Spleen (tissue), 11 donors: Measurements from ENCODE around the gene AREG. TPM values are rescaled to one million over a fixed set of nuclear protein-coding genes. Genes with fewer than 3 reads are reported as not detected.

Experiments
- DNase-seq: peaks from one replicate; pipeline ENCODE4 v3.0.0-alpha.2; 2020
- H3K27ac ChIP-seq, 8 donors: fragments of 200-600 bp; sonication (generic) in 7 of 8; 1 replicate in 4 of 8; 2 replicates in 4 of 8; pipeline versions ENCODE4 v1.5.0 to v1.8.0; 2016 to 2021; ENCODE audit warnings: inconsistent platforms in 4 of 8, mild to moderate bottlenecking in 4 of 8, moderate library complexity in 1 of 8
- H3K27me3 ChIP-seq, 7 donors: fragments of 200-600 bp; sonication (generic) in 6 of 7; replicated peaks in 1 of 7; 1 replicate in 4 of 7; 2 replicates in 3 of 7; pipeline versions ENCODE4 v1.5.0 to v1.8.0; 2016 to 2021; ENCODE audit warnings: inconsistent platforms in 3 of 7, mild to moderate bottlenecking in 1 of 7
- H3K36me3 ChIP-seq, 6 donors: fragments of 200-600 bp; sonication (generic) in 5 of 6; 1 replicate in 4 of 6; 2 replicates in 2 of 6; pipeline versions ENCODE4 v1.5.0 to v1.8.0; 2016 to 2021; ENCODE audit warnings: inconsistent platforms in 2 of 6
- H3K4me1 ChIP-seq, 6 donors: fragments of 200-600 bp; sonication (generic) in 5 of 6; 1 replicate in 3 of 6; 2 replicates in 3 of 6; pipeline versions ENCODE4 v1.5.0 to v1.8.0; 2016 to 2021; ENCODE audit warnings: inconsistent platforms in 3 of 6
- H3K4me3 ChIP-seq, 8 donors: fragments of 200-600 bp; sonication (generic) in 7 of 8; 1 replicate in 4 of 8; 2 replicates in 4 of 8; pipeline versions ENCODE4 v1.5.0 to v1.8.0; 2016 to 2021; ENCODE audit warnings: inconsistent platforms in 4 of 8, mild to moderate bottlenecking in 4 of 8, moderate library complexity in 2 of 8
- H3K9me3 ChIP-seq, 8 donors: fragments of 200-600 bp; sonication (generic) in 7 of 8; 1 replicate in 4 of 8; 2 replicates in 4 of 8; pipeline versions ENCODE4 v1.5.0 to v1.8.0; 2016 to 2021; ENCODE audit warnings: inconsistent platforms in 4 of 8
- CTCF ChIP-seq, 11 experiments: fragments of 200-600 bp in 7 of 11; fragments of 450-650 bp in 4 of 11; sonication (generic) in 4 of 11; IDR thresholded peaks in 8 of 11; conservative IDR thresholded peaks in 3 of 11; 1 replicate in 7 of 11; 2 replicates in 4 of 11; pipeline versions ENCODE4 v1.4.0 to v1.8.0; 2016 to 2021; ENCODE audit warnings: antibody characterized with exemption in 11 of 11, inconsistent platforms in 4 of 11, mild to moderate bottlenecking in 1 of 11
- POLR2A ChIP-seq, 3 donors: fragments of 450-650 bp; IDR thresholded peaks; one replicate each; pipeline ENCODE4 v1.5.1; 2017; ENCODE audit warnings: antibody characterized with exemption in 3 of 3, mild to moderate bottlenecking in 1 of 3
- POLR2AphosphoS5 ChIP-seq, 3 donors: sonication (generic); formaldehyde crosslinking; IDR thresholded peaks; one replicate each; pipeline ENCODE4 v1.5.1; 2017; ENCODE audit warnings: antibody characterized with exemption in 3 of 3
- WGBS, 5 donors: extraction: QIAGEN DNeasy Blood & Tissue Kit in 3 of 5; methylation state at CpG; one replicate each; pipeline versions ENCODE4 v1.1.5 to v1.1.7; 2013 to 2018; 5-methylcytosine and 5-hydroxymethylcytosine counted together
- intact Hi-C: fragments of 100-400 bp; cut with DNase I; formaldehyde crosslinking; loops from one replicate; pipeline ENCODE4 v1.15.0; 2023; ENCODE audit warnings: low total_unique reads
- polyA plus RNA-seq, 3 donors: library from polyadenylated mRNA; stranded (reverse); fragments of 200-250 nt; gene quantifications; one replicate each; pipeline ENCODE4 v1.2.1, GENCODE V29; 2013
- total RNA-seq, 7 donors: library from RNA; depleted of rRNA in 3 of 7; stranded (reverse); fragments of >200 nt in 3 of 7; fragmentation: NEBNext Ultra II Directional in 4 of 7; extraction: Animal tissue kit (Norgen Biotek cat#: 25700) in 4 of 7; gene quantifications; one replicate each; pipeline versions ENCODE4 v1.1.0 to v1.2.1, GENCODE V29; 2016 to 2021
- donor health status: healthy with polysubstance abuse.
- donor health status: DM: no; HTN: no; CAD: no; lungs with moderate emphysema.
- donor health status: DM: no; HTN: no; CAD: no.
- donor health status: Bipolar disorder and iron deficiency.
- donor health status: healthy.
- donor health status: DM: no; HTN: no; CAD: no.
- donor health status: DM: yes; HTN: yes; CAD: no.

AREG gene
- total and polyA plus RNA-seq, 10 donors: 0.51 to 37.4 (median 3.6) TPM

- no peaks in the 10 kb centered on the region for H3K36me3 ChIP-seq
- 47 to 91% (median 79%) methylated on average over 4 of the region's 4 CpGs for WGBS, 5 donors
- no peak overlapping the region for H3K4me3 ChIP-seq
- H3K9me3 ChIP-seq: no peaks in the 10 kb centered on the region
- intact Hi-C loops: no loop called here
- DNase-seq: no peak
- TF ChIP-seq POLR2AphosphoS5 (IDR thresholded peaks at IDR 0.05) (no peak), POLR2A (IDR thresholded peaks at IDR 0.05) (no peak), CTCF (IDR thresholded peaks at IDR 0.05 in 8 of 11, conservative IDR thresholded peaks at IDR 0.05 in 3 of 11) (no peak)
- H3K27ac ChIP-seq: no peak overlapping the region
- peaks cover 0 to 4% (median 0%) of the 10 kb centered on the region in 7 donors for H3K27me3 ChIP-seq
- peaks cover 0 to 9% (median 2%) of the 10 kb centered on the region in 6 donors for H3K4me1 ChIP-seq
Observed at GRCh38 chr4:74450298-74450683, 5.4 kb downstream of the AREG start.

GRCh38 chr4:74451214-74451661, 6.3 kb downstream of the AREG start:
- Histone ChIP-seq H3K27me3 (no peaks in the 10 kb centered on the region), H3K4me3 (no peak overlapping the region), H3K27ac (no peak overlapping the region), H3K36me3 (no peaks in the 10 kb centered on the region), H3K4me1 (no peaks in the 10 kb centered on the region), H3K9me3 (no peaks in the 10 kb centered on the region)
- WGBS, 5 donors: 8 to 31% (median 20%) methylated on average over 1 of the region's 1 CpG
- TF ChIP-seq POLR2A (IDR thresholded peaks at IDR 0.05): no peak
- TF ChIP-seq POLR2AphosphoS5 (IDR thresholded peaks at IDR 0.05): no peak
- no peak for TF ChIP-seq CTCF (IDR thresholded peaks at IDR 0.05 in 8 of 11, conservative IDR thresholded peaks at IDR 0.05 in 3 of 11)
- no peak for DNase-seq
- intact Hi-C loops: no loop called here

- Histone ChIP-seq H3K27me3 (no peaks in the 10 kb centered on the region), H3K9me3 (no peaks in the 10 kb centered on the region), H3K4me1 (no peaks in the 10 kb centered on the region), H3K4me3 (no peak overlapping the region), H3K36me3 (no peaks in the 10 kb centered on the region), H3K27ac (no peak overlapping the region)
- 81 to 91% (median 88%) methylated on average over 5 of the region's 5 CpGs for WGBS, 5 donors
- no peak for DNase-seq
- no peak for TF ChIP-seq POLR2A (IDR thresholded peaks at IDR 0.05)
- no peak for TF ChIP-seq CTCF (IDR thresholded peaks at IDR 0.05 in 8 of 11, conservative IDR thresholded peaks at IDR 0.05 in 3 of 11)
- TF ChIP-seq POLR2AphosphoS5 (IDR thresholded peaks at IDR 0.05): no peak
- intact Hi-C loops: no loop called here
Observed at GRCh38 chr4:74453037-74453635, 8.2 kb downstream of the AREG start.

GRCh38 chr4:74453829-74454742, 9.2 kb downstream of the AREG start:
- H3K4me1 ChIP-seq: no peaks in the 10 kb centered on the region
- H3K27ac ChIP-seq: no peak overlapping the region
- H3K36me3 ChIP-seq: no peaks in the 10 kb centered on the region
- no peaks in the 10 kb centered on the region for H3K9me3 ChIP-seq
- intact Hi-C loops: no loop called here
- no peak overlapping the region for H3K4me3 ChIP-seq
- TF ChIP-seq POLR2A (IDR thresholded peaks at IDR 0.05) (no peak), CTCF (IDR thresholded peaks at IDR 0.05 in 8 of 11, conservative IDR thresholded peaks at IDR 0.05 in 3 of 11) (no peak), POLR2AphosphoS5 (IDR thresholded peaks at IDR 0.05) (no peak)
- H3K27me3 ChIP-seq: no peaks in the 10 kb centered on the region
- 91 to 97% (median 93%) methylated on average over 6 of the region's 6 CpGs for WGBS, 5 donors
- no peak for DNase-seq
